ENCODE results near the gene SMCO4. TPM values are rescaled to one million over a fixed set of nuclear protein-coding genes. Genes with fewer than 3 reads are reported as not detected.

SMCO4 gene
- total and polyA plus RNA-seq, 2 experiments from 2014 or later: 42.2 to 49.0 TPM

DNA sequence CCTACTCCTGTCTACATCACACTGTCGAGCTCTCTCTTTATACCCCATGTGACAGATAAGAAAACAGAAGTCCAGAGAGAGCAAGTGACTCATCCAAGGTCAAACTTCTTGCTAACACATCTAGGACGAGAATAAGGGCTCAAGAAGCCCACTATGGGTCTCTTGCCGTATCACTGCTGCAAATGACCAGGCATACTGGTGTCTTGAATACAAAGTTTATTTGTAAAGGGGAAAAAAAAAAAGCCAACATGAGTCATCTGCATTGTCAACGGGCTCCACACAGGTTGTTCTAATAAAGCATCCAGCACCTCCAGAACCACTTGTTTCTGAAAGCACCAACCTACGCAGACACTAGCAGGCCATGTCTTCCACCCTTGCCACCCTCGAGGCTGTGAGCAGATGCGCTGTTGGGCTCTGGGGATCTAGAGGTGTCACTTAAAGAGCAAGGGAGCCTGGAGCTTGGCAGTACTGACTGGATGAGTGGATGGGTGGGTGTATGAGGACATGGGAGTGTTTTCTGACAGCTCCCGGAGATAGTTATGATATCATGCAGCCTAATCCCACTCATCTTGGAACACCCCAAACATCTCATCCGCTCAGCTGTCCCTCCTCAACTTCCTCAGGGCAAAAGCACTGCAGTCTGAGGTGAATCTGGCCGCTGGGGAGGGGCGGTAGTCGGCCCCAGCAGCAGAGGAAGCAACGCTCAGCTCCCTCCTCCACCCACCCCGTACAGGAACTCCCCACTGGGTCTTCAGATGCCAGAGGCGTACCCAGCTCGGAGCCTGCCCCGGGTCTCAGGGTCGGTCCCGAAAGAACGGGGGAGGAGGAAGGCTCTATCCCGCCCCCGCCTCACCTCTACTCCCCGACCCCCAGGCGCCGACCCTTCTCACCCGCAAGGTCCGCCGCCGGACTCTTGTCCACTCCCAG, 1.0 kb downstream of the SMCO4 start:
- H3K4me3 ChIP-seq: peak overlapping the region; percentile 81
- H3K4me1 Mint-ChIP-seq: peaks cover 70% of the 10 kb centered on the region
- H3K27ac ChIP-seq (ENCODE audit: low read depth): peak overlapping the region; percentile 79; the same call in 1 of the 2 replicates

More for the DNA sequence above, 1.0 kb downstream of the SMCO4 start:
- no peaks in the 10 kb centered on the region for H3K27me3 ChIP-seq (ENCODE audit: insufficient read depth)
- peak overlapping the region; percentile 95 for H3K4me2 ChIP-seq
- peaks cover 7% of the 10 kb centered on the region for H3K27me3 Mint-ChIP-seq (ENCODE audit: insufficient read depth, low read depth, poor library complexity)
- H2AFZ ChIP-seq: peak overlapping the region; percentile 80; the same call in 1 of the 2 replicates
- DNase-seq (ENCODE audit: low spot score) (peak; percentile 82), ATAC-seq (peak; percentile 78)
- H3K4me3 Mint-ChIP-seq: peak overlapping the region; percentile 85
- peaks cover 44% of the 10 kb centered on the region for H3K4me1 ChIP-seq (ENCODE audit: insufficient read depth)
- H3K9me2 ChIP-seq (ENCODE audit: insufficient read depth): no peaks in the 10 kb centered on the region
- H4K20me1 ChIP-seq (replicated peaks; ENCODE audit: insufficient read depth): no peaks in the 10 kb centered on the region
- TF ChIP-seq JUNB (IDR thresholded peaks at IDR 0.05; ENCODE audit: unreplicated experiment) (no peak), EZH2 (IDR thresholded peaks at IDR 0.05; ENCODE audit: low read depth, unreplicated experiment) (no peak), NANOG (IDR thresholded peaks at IDR 0.05; ENCODE audit: borderline replicate concordance) (no peak), CREB1 (CRISPR knock-in tag; IDR thresholded peaks at IDR 0.05; ENCODE audit: low read depth) (no peak), POLR2AphosphoS5 (IDR thresholded peaks at IDR 0.05; ENCODE audit: low read depth) (peak; percentile 48; the same call in 1 of the 2 replicates), ZNF331 (CRISPR knock-in tag; IDR thresholded peaks at IDR 0.05; ENCODE audit: low read depth) (no peak), ZNF114 (CRISPR knock-in tag; IDR thresholded peaks at IDR 0.05) (no peak), STAT1 (IDR thresholded peaks at IDR 0.05; ENCODE audit: unreplicated experiment) (no peak), EZH2phosphoT487 (IDR thresholded peaks at IDR 0.05; ENCODE audit: unreplicated experiment) (no peak)
- TF ChIP-seq, protein P1, sequence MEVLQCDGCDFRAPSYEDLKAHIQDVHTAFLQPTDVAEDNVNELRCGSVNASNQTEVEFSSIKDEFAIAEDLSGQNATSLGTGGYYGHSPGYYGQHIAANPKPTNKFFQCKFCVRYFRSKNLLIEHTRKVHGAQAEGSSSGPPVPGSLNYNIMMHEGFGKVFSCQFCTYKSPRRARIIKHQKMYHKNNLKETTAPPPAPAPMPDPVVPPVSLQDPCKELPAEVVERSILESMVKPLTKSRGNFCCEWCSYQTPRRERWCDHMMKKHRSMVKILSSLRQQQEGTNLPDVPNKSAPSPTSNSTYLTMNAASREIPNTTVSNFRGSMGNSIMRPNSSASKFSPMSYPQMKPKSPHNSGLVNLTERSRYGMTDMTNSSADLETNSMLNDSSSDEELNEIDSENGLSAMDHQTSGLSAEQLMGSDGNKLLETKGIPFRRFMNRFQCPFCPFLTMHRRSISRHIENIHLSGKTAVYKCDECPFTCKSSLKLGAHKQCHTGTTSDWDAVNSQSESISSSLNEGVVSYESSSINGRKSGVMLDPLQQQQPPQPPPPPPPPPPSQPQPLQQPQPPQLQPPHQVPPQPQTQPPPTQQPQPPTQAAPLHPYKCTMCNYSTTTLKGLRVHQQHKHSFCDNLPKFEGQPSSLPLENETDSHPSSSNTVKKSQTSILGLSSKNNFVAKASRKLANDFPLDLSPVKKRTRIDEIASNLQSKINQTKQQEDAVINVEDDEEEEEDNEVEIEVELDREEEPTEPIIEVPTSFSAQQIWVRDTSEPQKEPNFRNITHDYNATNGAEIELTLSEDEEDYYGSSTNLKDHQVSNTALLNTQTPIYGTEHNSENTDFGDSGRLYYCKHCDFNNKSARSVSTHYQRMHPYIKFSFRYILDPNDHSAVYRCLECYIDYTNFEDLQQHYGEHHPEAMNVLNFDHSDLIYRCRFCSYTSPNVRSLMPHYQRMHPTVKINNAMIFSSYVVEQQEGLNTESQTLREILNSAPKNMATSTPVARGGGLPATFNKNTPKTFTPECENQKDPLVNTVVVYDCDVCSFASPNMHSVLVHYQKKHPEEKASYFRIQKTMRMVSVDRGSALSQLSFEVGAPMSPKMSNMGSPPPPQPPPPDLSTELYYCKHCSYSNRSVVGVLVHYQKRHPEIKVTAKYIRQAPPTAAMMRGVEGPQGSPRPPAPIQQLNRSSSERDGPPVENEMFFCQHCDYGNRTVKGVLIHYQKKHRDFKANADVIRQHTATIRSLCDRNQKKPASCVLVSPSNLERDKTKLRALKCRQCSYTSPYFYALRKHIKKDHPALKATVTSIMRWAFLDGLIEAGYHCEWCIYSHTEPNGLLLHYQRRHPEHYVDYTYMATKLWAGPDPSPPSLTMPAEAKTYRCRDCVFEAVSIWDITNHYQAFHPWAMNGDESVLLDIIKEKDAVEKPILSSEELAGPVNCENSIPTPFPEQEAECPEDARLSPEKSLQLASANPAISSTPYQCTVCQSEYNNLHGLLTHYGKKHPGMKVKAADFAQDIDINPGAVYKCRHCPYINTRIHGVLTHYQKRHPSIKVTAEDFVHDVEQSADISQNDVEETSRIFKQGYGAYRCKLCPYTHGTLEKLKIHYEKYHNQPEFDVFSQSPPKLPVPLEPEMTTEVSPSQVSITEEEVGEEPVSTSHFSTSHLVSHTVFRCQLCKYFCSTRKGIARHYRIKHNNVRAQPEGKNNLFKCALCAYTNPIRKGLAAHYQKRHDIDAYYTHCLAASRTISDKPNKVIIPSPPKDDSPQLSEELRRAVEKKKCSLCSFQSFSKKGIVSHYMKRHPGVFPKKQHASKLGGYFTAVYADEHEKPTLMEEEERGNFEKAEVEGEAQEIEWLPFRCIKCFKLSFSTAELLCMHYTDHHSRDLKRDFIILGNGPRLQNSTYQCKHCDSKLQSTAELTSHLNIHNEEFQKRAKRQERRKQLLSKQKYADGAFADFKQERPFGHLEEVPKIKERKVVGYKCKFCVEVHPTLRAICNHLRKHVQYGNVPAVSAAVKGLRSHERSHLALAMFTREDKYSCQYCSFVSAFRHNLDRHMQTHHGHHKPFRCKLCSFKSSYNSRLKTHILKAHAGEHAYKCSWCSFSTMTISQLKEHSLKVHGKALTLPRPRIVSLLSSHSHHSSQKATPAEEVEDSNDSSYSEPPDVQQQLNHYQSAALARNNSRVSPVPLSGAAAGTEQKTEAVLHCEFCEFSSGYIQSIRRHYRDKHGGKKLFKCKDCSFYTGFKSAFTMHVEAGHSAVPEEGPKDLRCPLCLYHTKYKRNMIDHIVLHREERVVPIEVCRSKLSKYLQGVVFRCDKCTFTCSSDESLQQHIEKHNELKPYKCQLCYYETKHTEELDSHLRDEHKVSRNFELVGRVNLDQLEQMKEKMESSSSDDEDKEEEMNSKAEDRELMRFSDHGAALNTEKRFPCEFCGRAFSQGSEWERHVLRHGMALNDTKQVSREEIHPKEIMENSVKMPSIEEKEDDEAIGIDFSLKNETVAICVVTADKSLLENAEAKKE (CRISPR knock-in tag; IDR thresholded peaks at IDR 0.05): no peak
- TF ChIP-seq, protein P2, sequence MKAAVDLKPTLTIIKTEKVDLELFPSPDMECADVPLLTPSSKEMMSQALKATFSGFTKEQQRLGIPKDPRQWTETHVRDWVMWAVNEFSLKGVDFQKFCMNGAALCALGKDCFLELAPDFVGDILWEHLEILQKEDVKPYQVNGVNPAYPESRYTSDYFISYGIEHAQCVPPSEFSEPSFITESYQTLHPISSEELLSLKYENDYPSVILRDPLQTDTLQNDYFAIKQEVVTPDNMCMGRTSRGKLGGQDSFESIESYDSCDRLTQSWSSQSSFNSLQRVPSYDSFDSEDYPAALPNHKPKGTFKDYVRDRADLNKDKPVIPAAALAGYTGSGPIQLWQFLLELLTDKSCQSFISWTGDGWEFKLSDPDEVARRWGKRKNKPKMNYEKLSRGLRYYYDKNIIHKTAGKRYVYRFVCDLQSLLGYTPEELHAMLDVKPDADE (IDR thresholded peaks at IDR 0.05): 0 out of 2 replicates have a peak, but pooled peaks have one; percentile 31
- TF ChIP-seq, protein P3, sequence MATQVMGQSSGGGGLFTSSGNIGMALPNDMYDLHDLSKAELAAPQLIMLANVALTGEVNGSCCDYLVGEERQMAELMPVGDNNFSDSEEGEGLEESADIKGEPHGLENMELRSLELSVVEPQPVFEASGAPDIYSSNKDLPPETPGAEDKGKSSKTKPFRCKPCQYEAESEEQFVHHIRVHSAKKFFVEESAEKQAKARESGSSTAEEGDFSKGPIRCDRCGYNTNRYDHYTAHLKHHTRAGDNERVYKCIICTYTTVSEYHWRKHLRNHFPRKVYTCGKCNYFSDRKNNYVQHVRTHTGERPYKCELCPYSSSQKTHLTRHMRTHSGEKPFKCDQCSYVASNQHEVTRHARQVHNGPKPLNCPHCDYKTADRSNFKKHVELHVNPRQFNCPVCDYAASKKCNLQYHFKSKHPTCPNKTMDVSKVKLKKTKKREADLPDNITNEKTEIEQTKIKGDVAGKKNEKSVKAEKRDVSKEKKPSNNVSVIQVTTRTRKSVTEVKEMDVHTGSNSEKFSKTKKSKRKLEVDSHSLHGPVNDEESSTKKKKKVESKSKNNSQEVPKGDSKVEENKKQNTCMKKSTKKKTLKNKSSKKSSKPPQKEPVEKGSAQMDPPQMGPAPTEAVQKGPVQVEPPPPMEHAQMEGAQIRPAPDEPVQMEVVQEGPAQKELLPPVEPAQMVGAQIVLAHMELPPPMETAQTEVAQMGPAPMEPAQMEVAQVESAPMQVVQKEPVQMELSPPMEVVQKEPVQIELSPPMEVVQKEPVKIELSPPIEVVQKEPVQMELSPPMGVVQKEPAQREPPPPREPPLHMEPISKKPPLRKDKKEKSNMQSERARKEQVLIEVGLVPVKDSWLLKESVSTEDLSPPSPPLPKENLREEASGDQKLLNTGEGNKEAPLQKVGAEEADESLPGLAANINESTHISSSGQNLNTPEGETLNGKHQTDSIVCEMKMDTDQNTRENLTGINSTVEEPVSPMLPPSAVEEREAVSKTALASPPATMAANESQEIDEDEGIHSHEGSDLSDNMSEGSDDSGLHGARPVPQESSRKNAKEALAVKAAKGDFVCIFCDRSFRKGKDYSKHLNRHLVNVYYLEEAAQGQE (IDR thresholded peaks at IDR 0.05; ENCODE audit: unreplicated experiment): no peak
- TF ChIP-seq, protein P4, sequence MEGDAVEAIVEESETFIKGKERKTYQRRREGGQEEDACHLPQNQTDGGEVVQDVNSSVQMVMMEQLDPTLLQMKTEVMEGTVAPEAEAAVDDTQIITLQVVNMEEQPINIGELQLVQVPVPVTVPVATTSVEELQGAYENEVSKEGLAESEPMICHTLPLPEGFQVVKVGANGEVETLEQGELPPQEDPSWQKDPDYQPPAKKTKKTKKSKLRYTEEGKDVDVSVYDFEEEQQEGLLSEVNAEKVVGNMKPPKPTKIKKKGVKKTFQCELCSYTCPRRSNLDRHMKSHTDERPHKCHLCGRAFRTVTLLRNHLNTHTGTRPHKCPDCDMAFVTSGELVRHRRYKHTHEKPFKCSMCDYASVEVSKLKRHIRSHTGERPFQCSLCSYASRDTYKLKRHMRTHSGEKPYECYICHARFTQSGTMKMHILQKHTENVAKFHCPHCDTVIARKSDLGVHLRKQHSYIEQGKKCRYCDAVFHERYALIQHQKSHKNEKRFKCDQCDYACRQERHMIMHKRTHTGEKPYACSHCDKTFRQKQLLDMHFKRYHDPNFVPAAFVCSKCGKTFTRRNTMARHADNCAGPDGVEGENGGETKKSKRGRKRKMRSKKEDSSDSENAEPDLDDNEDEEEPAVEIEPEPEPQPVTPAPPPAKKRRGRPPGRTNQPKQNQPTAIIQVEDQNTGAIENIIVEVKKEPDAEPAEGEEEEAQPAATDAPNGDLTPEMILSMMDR (conservative IDR thresholded peaks at IDR 0.05; ENCODE audit: low read depth in 2 of 2): no peak
- no peaks in the 10 kb centered on the region; the same call in 2 of the 3 replicates for H3K36me3 Mint-ChIP-seq (ENCODE audit: low read depth)
- H3F3A ChIP-seq (replicated peaks; ENCODE audit: low read depth): no peaks in the 10 kb centered on the region
- no peaks in the 10 kb centered on the region for H3K36me3 ChIP-seq (ENCODE audit: insufficient read depth)
- no peaks in the 10 kb centered on the region for H3K9me3 Mint-ChIP-seq
- H3K27ac Mint-ChIP-seq: peak overlapping the region; percentile 83
- H3K79me2 ChIP-seq (replicated peaks; ENCODE audit: insufficient read depth): peaks cover 52% of the 10 kb centered on the region

Data from GM23338 (cell line).